H4 (cell line): ENCODE results near the gene MRNIP. TPM values are rescaled to one million over a fixed set of nuclear protein-coding genes. Genes with fewer than 3 reads are reported as not detected.

ENCODE experiments used
- DNase-seq: peaks from one replicate; pipeline ENCODE4 v3.0.0-alpha.2; 2015; ENCODE audit warnings: low spot score
- total RNA-seq: library from RNA; depleted of rRNA; stranded (reverse); fragments of >200 nt; shearing (Covaris generic); gene quantifications from 2 replicates; pipeline ENCODE4 v1.2.3, GENCODE V29; 2014; rRNA removed

MRNIP gene
- total RNA-seq, result 3.8 and 16.8 TPM in 2 replicates

- DNase-seq, result peak; percentile 97
These were observed at the start of gene MRNIP for GRCh38 chr5:179858586-179859427. Gene MRNIP, minus strand, starts transcription at chr5:179858817. Its CDS starts 21 bp downstream, at chr5:179858796.

- no peak for DNase-seq
These were observed 49.1 kb upstream of the MRNIP start, which contains the start of gene TBC1D9B for GRCh38 chr5:179907556-179908324. Gene TBC1D9B, minus strand, starts transcription at chr5:179907897. Its CDS starts 76 bp downstream, at chr5:179907821.

DNA sequence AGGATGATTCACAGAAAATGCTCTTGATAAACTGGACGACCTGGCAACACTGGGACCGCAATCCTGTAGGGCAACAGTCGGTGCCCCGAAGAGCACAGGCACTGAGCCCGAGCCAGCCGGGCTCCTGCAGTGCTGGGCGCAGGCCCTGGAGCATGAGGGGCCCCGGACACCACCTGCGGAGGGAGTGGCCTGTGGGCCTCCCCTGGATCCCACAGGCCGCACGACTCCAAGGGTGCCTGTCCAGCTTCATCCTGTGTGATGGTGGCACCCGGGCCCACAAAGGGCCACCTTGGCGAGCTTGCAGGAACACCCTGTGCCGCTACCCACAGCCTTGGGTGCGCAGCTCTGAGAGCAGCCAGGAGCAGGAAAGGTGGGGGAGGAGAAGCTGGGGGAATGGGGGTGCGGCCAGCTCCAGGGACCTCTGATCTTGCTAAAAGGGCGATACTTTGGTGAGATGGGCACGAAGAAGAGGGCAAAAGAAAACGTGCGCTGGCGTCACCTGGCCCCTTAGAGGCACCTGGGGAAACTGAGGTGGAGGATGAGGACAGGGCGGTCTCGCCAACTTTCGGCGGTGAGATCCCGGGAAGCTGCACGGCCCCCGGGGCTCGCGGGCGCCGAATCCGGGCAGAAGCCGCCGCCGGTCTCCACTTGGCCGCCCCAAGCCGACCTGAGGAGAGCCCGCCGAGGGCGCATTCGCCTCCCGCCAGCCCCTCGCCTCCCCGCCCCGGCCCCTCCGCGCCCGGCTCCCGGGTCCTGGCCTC is 48.4 kb upstream of the MRNIP start:
- no peak for DNase-seq

DNA sequence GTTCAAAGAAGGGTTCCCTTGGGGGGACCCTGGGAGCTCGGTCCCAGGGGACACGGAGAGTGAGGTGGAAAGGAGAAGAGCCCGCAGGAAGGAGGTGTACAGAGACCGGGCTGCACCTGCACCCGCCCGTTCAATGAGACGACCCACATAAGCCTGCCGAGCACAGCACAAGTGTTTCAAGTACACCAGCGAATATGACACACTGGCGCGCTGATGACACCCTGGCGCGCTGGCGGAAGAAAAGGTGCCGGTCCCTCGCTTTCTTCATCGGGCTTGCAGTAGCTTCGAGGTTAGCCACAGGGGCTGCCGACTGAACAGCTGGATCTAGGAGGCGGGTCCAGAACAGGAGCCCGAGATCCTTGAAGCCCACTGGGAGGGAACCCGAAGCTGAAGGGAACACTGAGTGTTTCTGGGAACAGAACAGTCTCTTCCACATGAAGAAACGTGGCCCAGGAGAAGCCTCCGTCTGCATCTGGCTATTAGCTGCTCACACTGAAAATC is 47.7 kb upstream of the MRNIP start:
- DNase-seq, result no peak

- no peak for DNase-seq
These were observed 46.5 kb upstream of the MRNIP start for GRCh38 chr5:179905161-179905560.

DNA sequence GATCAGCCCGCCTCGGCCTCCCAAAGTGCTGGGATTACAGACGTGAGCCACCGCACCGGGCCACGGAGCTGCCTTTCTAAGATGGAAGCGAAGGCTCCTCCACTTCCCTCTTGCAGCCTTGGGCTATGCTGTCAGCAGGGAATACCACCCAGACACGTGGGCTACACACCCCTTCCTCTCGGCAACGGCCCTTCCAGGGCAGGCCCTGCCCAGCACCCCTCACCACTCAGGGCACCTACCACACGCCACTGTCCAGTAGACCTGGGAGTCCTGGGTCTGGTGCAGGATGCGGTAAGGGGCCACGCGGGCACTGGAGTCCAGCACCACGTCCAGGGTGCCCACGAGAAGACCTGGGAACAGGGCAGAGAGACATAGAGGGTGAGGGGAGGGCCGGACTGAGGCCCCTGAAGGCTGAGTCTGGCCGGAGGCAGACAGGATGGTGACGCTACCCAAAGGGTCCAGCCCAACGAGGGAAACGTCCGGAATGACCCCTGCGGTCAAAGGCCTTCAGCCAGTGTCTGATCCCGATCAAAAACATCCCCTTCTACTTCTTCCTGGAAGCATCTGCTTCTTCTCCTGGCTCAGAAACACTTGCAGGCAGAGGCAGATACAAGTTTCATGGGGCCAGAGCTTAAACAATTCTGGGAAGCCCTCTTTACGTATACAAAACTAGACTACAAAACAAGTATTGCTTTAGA is 46.0 kb upstream of the MRNIP start:
- no peak for DNase-seq

- no peak for DNase-seq
These were observed 44.1 kb upstream of the MRNIP start for GRCh38 chr5:179902763-179903158.

DNA sequence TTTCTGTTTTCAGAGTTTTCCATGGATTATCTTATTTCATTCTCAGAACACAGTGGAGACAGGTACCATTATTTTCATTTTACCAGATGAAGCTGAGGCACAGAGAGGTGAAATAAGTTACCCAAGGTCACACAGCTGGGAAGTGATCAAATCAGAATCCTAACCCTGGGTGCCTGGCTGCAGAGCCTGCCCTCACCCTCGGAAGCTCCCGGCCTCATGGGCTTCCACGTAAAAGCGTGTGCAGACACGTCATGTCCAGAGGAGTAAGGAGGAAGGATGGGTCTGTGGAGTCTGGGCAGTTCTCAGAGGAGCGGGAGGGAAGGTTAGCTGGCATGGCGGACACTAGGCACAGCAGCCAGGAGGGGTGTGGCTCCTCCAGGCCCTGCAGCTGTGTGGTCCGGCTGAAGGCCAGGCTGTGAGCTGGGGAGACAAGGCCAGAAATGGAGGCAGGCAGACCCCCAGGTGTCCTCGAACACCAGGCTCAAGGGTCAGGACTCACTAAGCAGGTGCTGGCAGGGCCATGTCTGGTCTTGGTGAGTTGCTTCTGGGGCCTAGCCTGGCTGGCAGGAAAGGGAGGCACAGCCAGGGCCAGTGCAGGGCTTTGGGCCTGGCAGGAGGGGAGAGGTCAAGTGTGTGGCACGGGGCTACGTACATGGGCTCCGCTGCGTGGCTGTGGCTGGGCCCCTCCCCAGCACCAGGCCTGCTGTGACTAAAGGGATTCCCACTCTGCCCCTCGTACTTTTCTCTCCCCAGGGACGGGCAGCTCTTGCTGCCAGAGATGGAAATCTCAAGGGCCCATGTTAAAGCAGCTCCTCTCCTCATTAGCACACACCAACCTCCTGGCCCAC is 43.5 kb upstream of the MRNIP start:
- no peak for DNase-seq

- DNase-seq, result no peak
These were observed 42.8 kb upstream of the MRNIP start for GRCh38 chr5:179901462-179901861.

DNA sequence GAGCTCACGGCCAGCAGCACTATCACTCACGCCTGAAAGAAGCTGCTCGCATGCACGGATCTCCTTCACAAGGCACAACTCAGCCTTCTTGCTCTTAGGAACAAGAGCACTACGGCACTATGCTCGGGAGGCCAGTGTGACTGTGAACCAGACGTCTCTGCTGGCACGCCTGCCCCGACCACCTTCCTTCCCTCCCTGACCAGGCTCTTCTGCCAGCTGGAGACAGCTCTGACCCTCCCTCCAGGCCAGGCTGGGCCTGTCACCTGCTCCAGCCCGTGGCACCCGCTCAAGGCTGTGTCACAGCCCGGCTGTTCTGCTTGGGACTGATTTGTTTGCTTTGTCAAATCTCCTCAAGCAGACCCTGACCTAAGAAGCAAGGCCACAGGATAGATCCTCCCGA is 42.1 kb upstream of the MRNIP start:
- no peak for DNase-seq

DNA sequence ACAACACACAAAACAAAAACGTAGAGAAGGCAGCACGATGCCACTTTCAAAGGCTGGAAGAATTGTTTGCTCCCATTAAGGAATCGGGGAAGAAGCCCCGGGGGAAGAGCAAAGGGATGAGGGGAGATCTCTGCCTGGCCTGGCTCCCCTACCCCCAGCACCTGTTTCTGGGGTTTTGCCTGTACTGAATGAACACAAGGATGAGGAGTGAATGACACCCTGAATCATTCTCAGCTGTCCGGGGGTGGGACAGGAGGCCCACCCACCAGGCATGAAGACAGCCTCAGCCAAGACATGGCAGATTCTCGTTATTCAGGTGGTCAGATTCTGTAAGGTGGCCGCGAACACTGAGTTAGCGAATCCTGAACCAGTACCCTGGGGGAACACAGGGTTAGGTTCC is 41.6 kb upstream of the MRNIP start:
- DNase-seq, result no peak

- no peak for DNase-seq
These were observed 37.2 kb upstream of the MRNIP start for GRCh38 chr5:179895861-179896260.

GRCh38 chr5:179893958-179894895 is 35.6 kb upstream of the MRNIP start:
- DNase-seq, result no peak

- no peak for DNase-seq
These were observed 34.7 kb upstream of the MRNIP start for GRCh38 chr5:179893076-179893957.

- DNase-seq, result no peak
These were observed 33.6 kb upstream of the MRNIP start for GRCh38 chr5:179892255-179892654.

GRCh38 chr5:179890751-179891682 is 32.4 kb upstream of the MRNIP start:
- DNase-seq, result no peak

DNA sequence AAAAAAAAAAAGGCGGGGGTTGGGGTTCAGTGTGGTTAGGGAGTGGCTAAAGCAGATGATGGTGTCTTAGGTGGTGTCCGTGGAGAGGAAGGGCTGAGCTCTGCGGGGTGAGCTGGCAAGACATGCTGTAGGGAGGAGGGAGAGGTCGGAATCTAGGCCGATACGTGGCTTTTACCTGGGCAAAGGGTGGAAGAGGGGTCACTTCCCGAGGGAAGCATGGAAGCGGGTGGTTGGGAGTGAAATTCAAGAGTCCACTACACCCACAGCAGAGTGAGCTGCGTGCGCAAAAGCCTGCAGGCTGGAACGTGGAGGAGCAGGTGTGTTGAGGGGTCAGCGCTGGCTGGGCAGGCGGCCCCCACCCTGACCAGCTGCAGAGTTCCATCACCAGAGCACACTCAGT is 31.3 kb upstream of the MRNIP start:
- DNase-seq, result no peak
